CD4-positive, alpha-beta T cell treated with Interferon alpha-2 for 1 hour (primary cell): Measurements from ENCODE around the gene SNTB2.

Experiments used
- DNase-seq, 2 donors: peaks; one replicate each; pipeline ENCODE4 v3.0.0-alpha.2; 2020 to 2022

Gene SNTB2

GRCh38 chr16:69349536-69349935 is 162.6 kb downstream of the SNTB2 start:
- no peak for DNase-seq

GRCh38 chr16:69350536-69351133 is 163.7 kb downstream of the SNTB2 start:
- no peak for DNase-seq

GRCh38 chr16:69351309-69352027 is 164.5 kb downstream of the SNTB2 start, which contains the start of gene TMED6:
Gene TMED6 (minus strand): TSS chr16:69351786. CDS start chr16:69351753, 33 bp downstream.
- no peak for DNase-seq
